Lower lobe of right lung (tissue), 2 donors: Measurements from ENCODE around the gene ODF2. TPM values are rescaled to one million over a fixed set of nuclear protein-coding genes. Genes with fewer than 3 reads are reported as not detected.
A peak's percentile ranks its signal among the peaks of the same experiment; 100 is the strongest.

ENCODE experiments used
- ATAC-seq, 2 donors: fragments of 200-7000 bp; cut with Tn5 transposase; one replicate each; pipeline ENCODE4 v1.9.1; 2020 to 2022; ENCODE audit warnings: mild to moderate bottlenecking in 2 of 2, moderate library complexity in 2 of 2
- DNase-seq: peaks from one replicate; pipeline ENCODE4 v3.0.0-alpha.2; 2020
- H3K27ac ChIP-seq: fragments of 200-600 bp; one replicate; pipeline ENCODE4 v1.8.0; 2022
- H3K27me3 ChIP-seq: fragments of 200-600 bp; one replicate; pipeline ENCODE4 v1.8.0; 2022; ENCODE audit warnings: low read depth
- H3K36me3 ChIP-seq: fragments of 200-600 bp; one replicate; pipeline ENCODE4 v1.8.0; 2022; ENCODE audit warnings: mild to moderate bottlenecking
- H3K4me1 ChIP-seq: fragments of 200-600 bp; one replicate; pipeline ENCODE4 v1.8.0; 2022
- H3K4me3 ChIP-seq: fragments of 200-600 bp; one replicate; pipeline ENCODE4 v1.8.0; 2022; ENCODE audit warnings: mild to moderate bottlenecking
- H3K9me3 ChIP-seq: fragments of 200-600 bp; one replicate; pipeline ENCODE4 v1.8.0; 2022
- CTCF ChIP-seq: fragments of 200-600 bp; IDR thresholded peaks from one replicate; pipeline ENCODE4 v1.8.0; 2022; ENCODE audit warnings: antibody characterized with exemption, mild to moderate bottlenecking
- intact Hi-C: fragments of 100-400 bp; cut with DNase I; formaldehyde crosslinking; loops from one replicate; pipeline ENCODE4 v1.11.0; 2022
- total RNA-seq: library from RNA; stranded (reverse); fragmentation: NEBNext Ultra II Directional; extraction: Animal tissue kit (Norgen Biotek cat#: 25700); gene quantifications from one replicate; pipeline ENCODE4 v1.2.1, GENCODE V29; 2021
- donor health status: DM: no; HTN: yes; CAD: no; lungs with severe emphysema.

ODF2 gene
- total RNA-seq, 1 donor from 2014 or later = 20.3 TPM

- no peak for TF ChIP-seq CTCF
- intact Hi-C loops = no loop called here
- ATAC-seq (no peak), DNase-seq (no peak)
- no peaks in the 10 kb centered on the region for H3K27me3 ChIP-seq
- no peaks in the 10 kb centered on the region for H3K9me3 ChIP-seq
- H3K4me3 ChIP-seq = no peak overlapping the region
- H3K36me3 ChIP-seq = peaks cover 93% of the 10 kb centered on the region
- H3K4me1 ChIP-seq = no peaks in the 10 kb centered on the region
- no peak overlapping the region for H3K27ac ChIP-seq
Measured at GRCh38 chr9:128484686-128485413, 29.0 kb downstream of the ODF2 start.

- no peaks in the 10 kb centered on the region for H3K27me3 ChIP-seq
- DNase-seq (no peak), ATAC-seq (peak in 1 of 2 donors; percentile 39)
- no peak overlapping the region for H3K27ac ChIP-seq
- intact Hi-C loops = no loop called here
- H3K9me3 ChIP-seq = no peaks in the 10 kb centered on the region
- H3K36me3 ChIP-seq = peaks cover 93% of the 10 kb centered on the region
- no peak for TF ChIP-seq CTCF
- no peaks in the 10 kb centered on the region for H3K4me1 ChIP-seq
- no peak overlapping the region for H3K4me3 ChIP-seq
Measured at GRCh38 chr9:128485414-128485855, 29.6 kb downstream of the ODF2 start.

GRCh38 chr9:128486201-128486600, 30.4 kb downstream of the ODF2 start:
- Histone ChIP-seq H3K4me1 (no peaks in the 10 kb centered on the region), H3K27me3 (no peaks in the 10 kb centered on the region), H3K36me3 (peaks cover 93% of the 10 kb centered on the region), H3K9me3 (no peaks in the 10 kb centered on the region), H3K27ac (no peak overlapping the region), H3K4me3 (no peak overlapping the region)
- intact Hi-C loops = no loop called here
- ATAC-seq (no peak), DNase-seq (no peak)
- no peak for TF ChIP-seq CTCF

- ATAC-seq = no peak
- H3K36me3 ChIP-seq = peaks cover 85% of the 10 kb centered on the region
- intact Hi-C loops = no loop called here
Measured at GRCh38 chr9:128493424-128493823, 37.6 kb downstream of the ODF2 start.

DNA sequence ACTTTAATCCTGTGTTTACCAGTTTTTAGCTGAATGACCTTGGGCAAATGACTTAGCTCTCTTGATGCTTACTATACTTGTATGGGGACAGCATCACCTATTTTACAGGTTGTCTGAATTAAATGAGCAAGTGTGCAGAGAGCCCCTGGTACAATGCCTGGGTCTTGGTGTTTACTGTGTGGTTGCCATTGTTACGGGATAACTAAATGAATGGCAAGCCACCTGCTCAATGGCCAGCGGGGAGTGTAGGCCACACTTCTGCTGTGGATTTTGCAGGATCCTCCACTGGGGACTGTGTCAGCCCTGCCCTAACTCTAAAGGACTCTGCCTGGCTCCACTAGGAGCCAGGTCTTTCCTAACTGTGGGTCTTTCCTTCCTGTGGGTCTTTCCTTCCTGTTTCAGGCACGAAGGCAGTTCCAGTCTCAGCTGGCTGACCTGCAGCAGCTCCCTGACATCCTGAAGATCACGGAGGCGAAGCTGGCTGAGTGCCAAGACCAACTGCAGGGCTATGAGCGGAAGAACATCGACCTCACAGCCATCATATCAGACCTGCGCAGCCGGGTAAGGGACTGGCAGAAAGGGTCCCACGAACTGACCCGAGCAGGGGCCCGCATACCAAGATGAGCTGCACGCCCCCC, 38.4 kb downstream of the ODF2 start:
- DNase-seq = peak; percentile 74

More at GRCh38 chr9:128493424-128493823, 37.6 kb downstream of the ODF2 start:
- Histone ChIP-seq H3K4me3 (no peak overlapping the region), H3K27ac (no peak overlapping the region), H3K27me3 (no peaks in the 10 kb centered on the region), H3K4me1 (peaks cover 15% of the 10 kb centered on the region), H3K9me3 (no peaks in the 10 kb centered on the region)
- no peak for TF ChIP-seq CTCF
- no peak for DNase-seq

More for the DNA sequence above, 38.4 kb downstream of the ODF2 start:
- TF ChIP-seq CTCF = no peak
- intact Hi-C loops = no loop called here
- Histone ChIP-seq H3K27me3 (no peaks in the 10 kb centered on the region), H3K4me1 (peaks cover 15% of the 10 kb centered on the region), H3K4me3 (no peak overlapping the region), H3K9me3 (no peaks in the 10 kb centered on the region), H3K27ac (peak overlapping the region; percentile 28), H3K36me3 (peaks cover 85% of the 10 kb centered on the region)
- ATAC-seq = peak; percentile 41 to 49
